ENCODE results near the gene LYG1.

The LYG1 gene

DNA sequence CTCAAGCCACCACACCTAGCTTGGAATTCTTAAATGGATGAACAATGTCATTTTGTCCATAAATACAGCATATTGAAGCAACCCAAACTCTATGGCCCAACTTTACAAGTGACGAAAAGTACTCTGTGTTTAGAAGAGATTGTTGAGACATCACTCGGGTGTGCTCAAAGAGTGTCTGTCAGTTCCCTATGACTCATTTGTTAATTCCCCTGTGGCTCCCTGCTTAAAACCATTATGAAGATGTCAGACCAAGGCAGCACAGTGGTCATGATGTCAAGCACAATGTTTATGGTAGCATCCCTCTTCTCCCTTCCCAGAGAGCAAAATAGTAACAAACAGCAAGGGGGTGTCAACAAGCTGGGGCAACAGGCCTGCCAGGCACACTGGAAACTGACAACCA lies 3.0 kb downstream of the LYG1 start:
- Histone ChIP-seq H3F3A (ENCODE audit: insufficient read depth) (no peaks in the 10 kb centered on the region), H3K9me3 (ENCODE audit: insufficient read depth, low read length) (no peaks in the 10 kb centered on the region), H3K4me2 (ENCODE audit: low read depth, low read length, poor library complexity, severe bottlenecking) (no peak overlapping the region), H2AFZ (ENCODE audit: low read depth, low read length, severe bottlenecking) (no peak overlapping the region), H3K27ac (ENCODE audit: low read depth, low read length) (no peak overlapping the region), H3K36me3 (ENCODE audit: low read length) (no peaks in the 10 kb centered on the region), H4K20me1 (ENCODE audit: low read depth, low read length) (no peaks in the 10 kb centered on the region), H3K4me3 (ENCODE audit: insufficient read depth, low read length, poor library complexity, severe bottlenecking) (no peak overlapping the region), H3K9me2 (replicated peaks; ENCODE audit: insufficient read depth, low read length) (no peaks in the 10 kb centered on the region), H3K9ac (ENCODE audit: low read length) (no peak overlapping the region), H3K79me2 (ENCODE audit: insufficient read depth, low read length) (no peaks in the 10 kb centered on the region), H3K27me3 (ENCODE audit: low read length) (no peaks in the 10 kb centered on the region)
- TF ChIP-seq, protein P1, sequence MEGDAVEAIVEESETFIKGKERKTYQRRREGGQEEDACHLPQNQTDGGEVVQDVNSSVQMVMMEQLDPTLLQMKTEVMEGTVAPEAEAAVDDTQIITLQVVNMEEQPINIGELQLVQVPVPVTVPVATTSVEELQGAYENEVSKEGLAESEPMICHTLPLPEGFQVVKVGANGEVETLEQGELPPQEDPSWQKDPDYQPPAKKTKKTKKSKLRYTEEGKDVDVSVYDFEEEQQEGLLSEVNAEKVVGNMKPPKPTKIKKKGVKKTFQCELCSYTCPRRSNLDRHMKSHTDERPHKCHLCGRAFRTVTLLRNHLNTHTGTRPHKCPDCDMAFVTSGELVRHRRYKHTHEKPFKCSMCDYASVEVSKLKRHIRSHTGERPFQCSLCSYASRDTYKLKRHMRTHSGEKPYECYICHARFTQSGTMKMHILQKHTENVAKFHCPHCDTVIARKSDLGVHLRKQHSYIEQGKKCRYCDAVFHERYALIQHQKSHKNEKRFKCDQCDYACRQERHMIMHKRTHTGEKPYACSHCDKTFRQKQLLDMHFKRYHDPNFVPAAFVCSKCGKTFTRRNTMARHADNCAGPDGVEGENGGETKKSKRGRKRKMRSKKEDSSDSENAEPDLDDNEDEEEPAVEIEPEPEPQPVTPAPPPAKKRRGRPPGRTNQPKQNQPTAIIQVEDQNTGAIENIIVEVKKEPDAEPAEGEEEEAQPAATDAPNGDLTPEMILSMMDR (IDR thresholded peaks at IDR 0.05; ENCODE audit: insufficient read depth, low read length, poor library complexity, severe bottlenecking), result no peak
- TF ChIP-seq EZH2phosphoT487 (conservative IDR thresholded peaks at IDR 0.05; ENCODE audit: low read length), result no peak

DNA sequence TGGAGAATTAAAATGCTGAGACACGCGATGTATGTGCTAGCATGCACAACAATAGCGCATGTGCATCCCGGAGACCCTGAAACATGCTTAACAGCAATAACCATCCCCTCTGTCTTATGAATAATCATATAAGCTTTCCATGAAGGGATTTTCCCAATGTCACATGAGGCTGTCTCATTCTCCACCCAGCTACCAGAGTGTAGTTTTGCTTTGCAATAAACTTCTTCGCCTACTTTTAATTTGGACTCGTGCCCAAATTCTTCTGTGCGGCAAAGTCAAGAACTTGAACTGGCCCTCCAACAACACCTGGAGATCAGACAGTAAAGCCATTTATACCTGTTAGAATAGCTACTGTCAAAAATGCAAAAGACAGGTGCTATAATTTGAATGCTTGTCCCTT lies 15.5 kb downstream of the LYG1 start:
- H3K9ac ChIP-seq (ENCODE audit: low read length), result no peak overlapping the region
- H3K4me3 ChIP-seq (ENCODE audit: insufficient read depth, low read length, poor library complexity, severe bottlenecking), result no peak overlapping the region
- H3K27ac ChIP-seq (ENCODE audit: low read depth, low read length), result no peak overlapping the region
- H3K9me2 ChIP-seq (replicated peaks; ENCODE audit: insufficient read depth, low read length), result no peaks in the 10 kb centered on the region
- peaks cover 3% of the 10 kb centered on the region; the same call in 1 of the 2 replicates for H3K9me3 ChIP-seq (ENCODE audit: insufficient read depth, low read length)
- TF ChIP-seq EZH2phosphoT487 (conservative IDR thresholded peaks at IDR 0.05; ENCODE audit: low read length), result no peak
- TF ChIP-seq, protein P1 (IDR thresholded peaks at IDR 0.05; ENCODE audit: insufficient read depth, low read length, poor library complexity, severe bottlenecking), result no peak
- no peaks in the 10 kb centered on the region for H3F3A ChIP-seq (ENCODE audit: insufficient read depth)
- H3K79me2 ChIP-seq (ENCODE audit: insufficient read depth, low read length), result no peaks in the 10 kb centered on the region
- no peak overlapping the region for H2AFZ ChIP-seq (ENCODE audit: low read depth, low read length, severe bottlenecking)
- H3K4me2 ChIP-seq (ENCODE audit: low read depth, low read length, poor library complexity, severe bottlenecking), result no peak overlapping the region
- no peaks in the 10 kb centered on the region for H3K27me3 ChIP-seq (ENCODE audit: low read length)
- no peaks in the 10 kb centered on the region for H4K20me1 ChIP-seq (ENCODE audit: low read depth, low read length)
- H3K36me3 ChIP-seq (ENCODE audit: low read length), result no peaks in the 10 kb centered on the region

DNA sequence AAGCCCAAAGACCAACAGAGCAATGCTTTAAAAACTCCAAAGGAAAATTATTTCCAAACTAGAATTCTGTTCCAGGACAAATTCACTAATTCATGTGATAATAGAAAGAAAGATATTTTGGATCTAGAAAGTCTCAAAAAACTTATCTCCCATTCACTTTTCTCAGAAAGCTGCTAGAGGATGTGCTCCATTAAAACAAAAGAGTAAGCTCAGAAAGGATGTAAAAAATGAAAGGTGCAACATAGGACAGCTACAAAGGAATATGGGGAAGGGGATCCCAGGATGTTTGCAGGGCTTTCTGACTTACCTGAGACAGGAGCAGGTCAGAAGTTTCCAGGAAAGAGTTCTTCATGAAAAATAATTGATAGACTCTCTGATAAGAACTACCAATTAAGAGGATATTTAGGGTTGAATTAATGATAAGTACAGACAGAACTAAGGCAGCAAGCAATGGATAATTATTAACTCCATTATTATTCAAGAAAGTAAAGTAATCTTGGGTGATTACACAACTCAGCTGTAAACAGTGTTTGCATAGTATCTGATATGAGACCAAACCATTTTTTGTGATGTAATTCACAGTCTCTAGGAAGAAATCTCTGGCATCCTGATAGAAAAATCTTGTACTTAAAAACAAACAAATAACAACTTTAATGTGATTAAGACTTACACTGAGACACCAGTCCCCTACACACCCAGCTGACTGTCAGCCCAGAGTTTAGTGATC lies 20.9 kb downstream of the LYG1 start:
- no peak overlapping the region for H2AFZ ChIP-seq (ENCODE audit: low read depth, low read length, severe bottlenecking)
- no peak overlapping the region for H3K9ac ChIP-seq (ENCODE audit: low read length)
- no peaks in the 10 kb centered on the region for H3K79me2 ChIP-seq (ENCODE audit: insufficient read depth, low read length)
- H3K36me3 ChIP-seq (ENCODE audit: low read length), result no peaks in the 10 kb centered on the region; the same call in 1 of the 2 replicates
- H3K27ac ChIP-seq (ENCODE audit: low read depth, low read length), result no peak overlapping the region
- H3K9me2 ChIP-seq (replicated peaks; ENCODE audit: insufficient read depth, low read length), result no peaks in the 10 kb centered on the region
- no peaks in the 10 kb centered on the region for H4K20me1 ChIP-seq (ENCODE audit: low read depth, low read length)
- no peak overlapping the region for H3K4me3 ChIP-seq (ENCODE audit: insufficient read depth, low read length, poor library complexity, severe bottlenecking)
- no peaks in the 10 kb centered on the region for H3K27me3 ChIP-seq (ENCODE audit: low read length)
- no peaks in the 10 kb centered on the region for H3F3A ChIP-seq (ENCODE audit: insufficient read depth)
- no peak for TF ChIP-seq EZH2phosphoT487 (conservative IDR thresholded peaks at IDR 0.05; ENCODE audit: low read length)
- TF ChIP-seq, protein P1 (IDR thresholded peaks at IDR 0.05; ENCODE audit: insufficient read depth, low read length, poor library complexity, severe bottlenecking), result no peak
- no peak overlapping the region for H3K4me2 ChIP-seq (ENCODE audit: low read depth, low read length, poor library complexity, severe bottlenecking)
- peaks cover 6% of the 10 kb centered on the region for H3K9me3 ChIP-seq (ENCODE audit: insufficient read depth, low read length)

Data from SU-DHL-6 (cell line).